ENCODE results near the gene BMPR2.

DNA sequence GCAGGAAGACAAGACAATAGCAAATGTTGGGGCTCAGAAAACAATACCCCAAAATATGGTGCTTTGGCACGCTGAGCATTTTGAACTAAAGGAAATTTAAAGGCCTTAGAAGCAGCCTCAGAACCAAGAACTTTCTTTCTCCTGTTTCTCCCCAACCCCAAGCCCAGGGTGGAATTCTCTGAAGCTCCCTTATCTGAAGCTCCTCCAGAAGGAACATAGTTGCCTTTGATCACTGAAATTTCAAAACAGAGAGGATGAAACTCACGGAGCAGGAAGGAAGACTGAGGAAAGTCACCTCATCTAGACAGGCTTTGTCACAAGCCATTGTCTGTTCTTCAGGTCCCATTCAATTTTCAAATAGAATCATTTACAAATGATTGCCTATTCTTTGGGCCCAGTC lies 15.5 kb upstream of the BMPR2 start:
- TF ChIP-seq, protein P1, sequence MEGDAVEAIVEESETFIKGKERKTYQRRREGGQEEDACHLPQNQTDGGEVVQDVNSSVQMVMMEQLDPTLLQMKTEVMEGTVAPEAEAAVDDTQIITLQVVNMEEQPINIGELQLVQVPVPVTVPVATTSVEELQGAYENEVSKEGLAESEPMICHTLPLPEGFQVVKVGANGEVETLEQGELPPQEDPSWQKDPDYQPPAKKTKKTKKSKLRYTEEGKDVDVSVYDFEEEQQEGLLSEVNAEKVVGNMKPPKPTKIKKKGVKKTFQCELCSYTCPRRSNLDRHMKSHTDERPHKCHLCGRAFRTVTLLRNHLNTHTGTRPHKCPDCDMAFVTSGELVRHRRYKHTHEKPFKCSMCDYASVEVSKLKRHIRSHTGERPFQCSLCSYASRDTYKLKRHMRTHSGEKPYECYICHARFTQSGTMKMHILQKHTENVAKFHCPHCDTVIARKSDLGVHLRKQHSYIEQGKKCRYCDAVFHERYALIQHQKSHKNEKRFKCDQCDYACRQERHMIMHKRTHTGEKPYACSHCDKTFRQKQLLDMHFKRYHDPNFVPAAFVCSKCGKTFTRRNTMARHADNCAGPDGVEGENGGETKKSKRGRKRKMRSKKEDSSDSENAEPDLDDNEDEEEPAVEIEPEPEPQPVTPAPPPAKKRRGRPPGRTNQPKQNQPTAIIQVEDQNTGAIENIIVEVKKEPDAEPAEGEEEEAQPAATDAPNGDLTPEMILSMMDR (optimal IDR thresholded peaks at IDR 0.05 in 1 of 3, IDR thresholded peaks at IDR 0.05 in 1 of 3, conservative IDR thresholded peaks at IDR 0.05 in 1 of 3; ENCODE audit: extremely low read depth in 1 of 3, insufficient read depth in 2 of 3, low read length in 3 of 3), result no peak
- no peak for TF ChIP-seq EZH2 (IDR thresholded peaks at IDR 0.05; ENCODE audit: low read length)

Measured in keratinocyte (primary cell).